HepG2 (cell line): Measurements from ENCODE around the gene COPS6.

ENCODE experiments used
- CAMTA2 ChIP-seq: sonication (generic); formaldehyde crosslinking; IDR thresholded peaks from 2 replicates; pipeline ENCODE4 v1.4.0; 2020; ENCODE audit warnings: mild to moderate bottlenecking, missing genetic modification reagents, borderline replicate concordance
- CBX2 ChIP-seq, 2 experiments: fragments of 200-600 bp in 1 of 2; sonication (generic); formaldehyde crosslinking in 1 of 2; IDR thresholded peaks; 2 replicates each; pipeline versions ENCODE4 v1.7.0 to v1.8.1; 2018 to 2022; ENCODE audit warnings: low read depth in 2 of 2, low read length in 1 of 2, mild to moderate bottlenecking in 1 of 2, missing genetic modification reagents in 1 of 2
- CTCF ChIP-seq: sonication (generic); formaldehyde crosslinking; IDR thresholded peaks from 2 replicates; pipeline ENCODE4 v1.5.0; 2020; ENCODE audit warnings: mild to moderate bottlenecking, missing genetic modification reagents, moderate library complexity
- DR1 ChIP-seq: sonication (generic); formaldehyde crosslinking; IDR thresholded peaks from 2 replicates; pipeline ENCODE4 v1.8.0; 2021; ENCODE audit warnings: mild to moderate bottlenecking, missing genetic modification reagents, inconsistent platforms
- JUNB ChIP-seq: sonication (generic); formaldehyde crosslinking; IDR thresholded peaks from 2 replicates; pipeline ENCODE4 v1.8.0; 2022; ENCODE audit warnings: missing genetic modification reagents, mild to moderate bottlenecking, borderline replicate concordance
- MTA3 ChIP-seq: sonication (generic); formaldehyde crosslinking; IDR thresholded peaks from 2 replicates; pipeline ENCODE4 v1.4.0; 2020; ENCODE audit warnings: missing genetic modification reagents
- STAT6 ChIP-seq: sonication (generic); formaldehyde crosslinking; IDR thresholded peaks from 2 replicates; pipeline ENCODE4 v1.4.0; 2020; ENCODE audit warnings: missing genetic modification reagents, mild to moderate bottlenecking, borderline replicate concordance
- THAP7 ChIP-seq: sonication (generic); formaldehyde crosslinking; IDR thresholded peaks from 2 replicates; pipeline ENCODE4 v1.8.1; 2023; ENCODE audit warnings: mild to moderate bottlenecking, missing genetic modification reagents
- THAP8 ChIP-seq: sonication (generic); formaldehyde crosslinking; IDR thresholded peaks from 2 replicates; pipeline ENCODE4 v1.5.1; 2020; ENCODE audit warnings: missing genetic modification reagents, mild to moderate bottlenecking, borderline replicate concordance
- TSC22D2 ChIP-seq: sonication (generic); formaldehyde crosslinking; IDR thresholded peaks from 2 replicates; pipeline ENCODE4 v1.5.1; 2020; ENCODE audit warnings: missing genetic modification reagents, mild to moderate bottlenecking, borderline replicate concordance

- TF ChIP-seq STAT6 (CRISPR knock-in tag): no peak
- TF ChIP-seq MTA3: no peak
- no peak for TF ChIP-seq CTCF (CRISPR knock-in tag)
- TF ChIP-seq THAP7 (CRISPR knock-in tag): no peak
- TF ChIP-seq TSC22D2 (CRISPR knock-in tag): no peak
- no peak for TF ChIP-seq CAMTA2 (CRISPR knock-in tag)
- no peak for TF ChIP-seq THAP8
- no peak for TF ChIP-seq JUNB (CRISPR knock-in tag)
- TF ChIP-seq DR1 (CRISPR knock-in tag): no peak
- TF ChIP-seq CBX2 (IDR thresholded peaks at IDR 0.05; ENCODE audit: low read depth, low read length): no peak
- no peak for TF ChIP-seq CBX2 (CRISPR knock-in tag; IDR thresholded peaks at IDR 0.05; ENCODE audit: low read depth)
Measured at GRCh38 chr7:100090527-100091410, 2.0 kb downstream of the COPS6 start.
